Stimulated activated CD4-positive, alpha-beta T cell treated with anti-CD3 and anti-CD28 coated beads, Interleukin-12 subunit alpha, Interleukin-12 subunit beta, amount 100 ng/mL, for 48 hours (primary cell): ENCODE measurements around the gene RIMBP3B.
"Not testable (repeated sequence)": the region's sequence is repeated elsewhere in the genome, so short reads cannot be mapped to it uniquely, and the experiment has no call there.

Experiments used
- DNase-seq, 3 donors: peaks; one replicate each; pipeline ENCODE4 v3.0.0-alpha.2; 2020; ENCODE audit warnings: low read depth in 2 of 3, low spot score in 1 of 3

Gene RIMBP3B

GRCh38 chr22:21417853-21418252 is 34.3 kb downstream of the RIMBP3B start:
- peak in 1 of 3 donors; percentile 3 for DNase-seq

GRCh38 chr22:21418974-21419638 is 35.6 kb downstream of the RIMBP3B start:
- not testable (repeated sequence) for DNase-seq

GRCh38 chr22:21420180-21420763 is 36.7 kb downstream of the RIMBP3B start:
- not testable (repeated sequence) for DNase-seq

GRCh38 chr22:21424084-21424709 is 40.6 kb downstream of the RIMBP3B start:
- DNase-seq: not testable (repeated sequence)

- not testable (repeated sequence) for DNase-seq
These were observed 51.1 kb downstream of the RIMBP3B start for GRCh38 chr22:21434378-21435233.

- DNase-seq: not testable (repeated sequence)
These were observed 52.7 kb downstream of the RIMBP3B start for GRCh38 chr22:21435998-21436810.

GRCh38 chr22:21438013-21438412 is 54.5 kb downstream of the RIMBP3B start:
- not testable (repeated sequence) for DNase-seq
